ENCODE results near the gene TRIM27. TPM values are rescaled to one million over a fixed set of nuclear protein-coding genes. Genes with fewer than 3 reads are reported as not detected.

The TRIM27 gene
- total RNA-seq, 1 donor from 2014 or later: 53.5 TPM

GRCh38 chr6:28948782-28949486 lies 25.1 kb upstream of the TRIM27 start:
- no peak overlapping the region for H3K4me3 Mint-ChIP-seq (ENCODE audit: unreplicated experiment)
- peaks cover 33% of the 10 kb centered on the region for H3K4me1 Mint-ChIP-seq (ENCODE audit: low read depth)
- no peaks in the 10 kb centered on the region for H3K27me3 Mint-ChIP-seq (ENCODE audit: low read depth)
- TF ChIP-seq, protein P1, sequence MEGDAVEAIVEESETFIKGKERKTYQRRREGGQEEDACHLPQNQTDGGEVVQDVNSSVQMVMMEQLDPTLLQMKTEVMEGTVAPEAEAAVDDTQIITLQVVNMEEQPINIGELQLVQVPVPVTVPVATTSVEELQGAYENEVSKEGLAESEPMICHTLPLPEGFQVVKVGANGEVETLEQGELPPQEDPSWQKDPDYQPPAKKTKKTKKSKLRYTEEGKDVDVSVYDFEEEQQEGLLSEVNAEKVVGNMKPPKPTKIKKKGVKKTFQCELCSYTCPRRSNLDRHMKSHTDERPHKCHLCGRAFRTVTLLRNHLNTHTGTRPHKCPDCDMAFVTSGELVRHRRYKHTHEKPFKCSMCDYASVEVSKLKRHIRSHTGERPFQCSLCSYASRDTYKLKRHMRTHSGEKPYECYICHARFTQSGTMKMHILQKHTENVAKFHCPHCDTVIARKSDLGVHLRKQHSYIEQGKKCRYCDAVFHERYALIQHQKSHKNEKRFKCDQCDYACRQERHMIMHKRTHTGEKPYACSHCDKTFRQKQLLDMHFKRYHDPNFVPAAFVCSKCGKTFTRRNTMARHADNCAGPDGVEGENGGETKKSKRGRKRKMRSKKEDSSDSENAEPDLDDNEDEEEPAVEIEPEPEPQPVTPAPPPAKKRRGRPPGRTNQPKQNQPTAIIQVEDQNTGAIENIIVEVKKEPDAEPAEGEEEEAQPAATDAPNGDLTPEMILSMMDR (IDR thresholded peaks at IDR 0.05): no peak
- H3K36me3 Mint-ChIP-seq (ENCODE audit: low read depth): no peaks in the 10 kb centered on the region
- no peak overlapping the region for H3K27ac Mint-ChIP-seq (ENCODE audit: unreplicated experiment)
- H3K9me3 Mint-ChIP-seq (ENCODE audit: low read depth): no peaks in the 10 kb centered on the region
- no peak for DNase-seq (ENCODE audit: low spot score)

DNA sequence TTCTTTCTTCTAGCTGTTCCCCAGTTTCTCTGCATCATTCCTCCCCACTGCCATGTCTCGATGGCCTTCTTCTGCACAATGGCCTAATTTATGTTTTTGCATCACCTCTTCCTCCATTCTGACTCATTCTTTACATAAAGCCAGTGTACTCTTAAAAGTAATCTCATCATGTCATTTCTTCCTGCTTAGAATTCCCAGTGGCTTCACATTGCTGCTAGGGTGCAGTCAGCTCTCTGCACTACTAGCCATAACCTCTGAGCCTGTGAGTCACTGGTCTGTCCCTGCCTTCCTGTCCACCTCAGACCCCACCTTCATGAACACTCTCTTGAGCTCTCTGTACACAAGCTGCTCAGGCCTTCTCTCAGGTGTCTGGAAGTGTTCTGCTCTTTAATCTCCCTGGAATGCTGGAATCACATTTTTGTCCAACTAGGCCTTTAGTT lies 24.1 kb upstream of the TRIM27 start:
- Mint-ChIP-seq H3K36me3 (ENCODE audit: low read depth) (no peaks in the 10 kb centered on the region), H3K4me3 (ENCODE audit: unreplicated experiment) (no peak overlapping the region), H3K9me3 (ENCODE audit: low read depth) (no peaks in the 10 kb centered on the region), H3K27me3 (ENCODE audit: low read depth) (no peaks in the 10 kb centered on the region), H3K4me1 (ENCODE audit: low read depth) (peaks cover 34% of the 10 kb centered on the region), H3K27ac (ENCODE audit: unreplicated experiment) (no peak overlapping the region)
- TF ChIP-seq, protein P1 (IDR thresholded peaks at IDR 0.05): no peak
- no peak for DNase-seq (ENCODE audit: low spot score)

GRCh38 chr6:28947067-28947765 lies 23.4 kb upstream of the TRIM27 start:
- Mint-ChIP-seq H3K27ac (ENCODE audit: unreplicated experiment) (no peak overlapping the region), H3K9me3 (ENCODE audit: low read depth) (no peaks in the 10 kb centered on the region), H3K36me3 (ENCODE audit: low read depth) (no peaks in the 10 kb centered on the region), H3K27me3 (ENCODE audit: low read depth) (no peaks in the 10 kb centered on the region), H3K4me3 (ENCODE audit: unreplicated experiment) (no peak overlapping the region), H3K4me1 (ENCODE audit: low read depth) (peaks cover 30% of the 10 kb centered on the region)
- DNase-seq (ENCODE audit: low spot score): no peak
- TF ChIP-seq, protein P1 (IDR thresholded peaks at IDR 0.05): no peak

- Mint-ChIP-seq H3K36me3 (ENCODE audit: low read depth) (no peaks in the 10 kb centered on the region), H3K4me1 (ENCODE audit: low read depth) (peaks cover 34% of the 10 kb centered on the region), H3K4me3 (ENCODE audit: unreplicated experiment) (no peak overlapping the region), H3K27me3 (ENCODE audit: low read depth) (no peaks in the 10 kb centered on the region), H3K9me3 (ENCODE audit: low read depth) (no peaks in the 10 kb centered on the region), H3K27ac (ENCODE audit: unreplicated experiment) (no peak overlapping the region)
- DNase-seq (ENCODE audit: low spot score): no peak
- TF ChIP-seq, protein P1 (IDR thresholded peaks at IDR 0.05): no peak
These were observed 21.6 kb upstream of the TRIM27 start for GRCh38 chr6:28945349-28945748.

GRCh38 chr6:28944412-28944865 lies 20.7 kb upstream of the TRIM27 start:
- DNase-seq (ENCODE audit: low spot score): no peak
- Mint-ChIP-seq H3K27me3 (ENCODE audit: low read depth) (no peaks in the 10 kb centered on the region), H3K27ac (ENCODE audit: unreplicated experiment) (peak overlapping the region; percentile 92), H3K4me1 (ENCODE audit: low read depth) (peaks cover 41% of the 10 kb centered on the region), H3K9me3 (ENCODE audit: low read depth) (no peaks in the 10 kb centered on the region), H3K36me3 (ENCODE audit: low read depth) (no peaks in the 10 kb centered on the region), H3K4me3 (ENCODE audit: unreplicated experiment) (peak overlapping the region; percentile 79)
- TF ChIP-seq, protein P1 (IDR thresholded peaks at IDR 0.05): no peak
